ENCODE measurements around the gene MSH4.
"Not testable (repeated sequence)": the region's sequence is repeated elsewhere in the genome, so short reads cannot be mapped to it uniquely, and the experiment has no call there.

MSH4 gene

GRCh38 chr1:75796376-75797272, at the start of gene MSH4:
TSS of gene MSH4 (plus strand) at chr1:75796882. CDS start at chr1:75796986, 104 bp downstream.
- DNase-seq, result peak; percentile 57

- not testable (repeated sequence) for DNase-seq
Observed at GRCh38 chr1:75757210-75757609, 39.5 kb upstream of the MSH4 start.

GRCh38 chr1:75758543-75758942, 38.1 kb upstream of the MSH4 start:
- DNase-seq, result not testable (repeated sequence)

GRCh38 chr1:75764057-75764655, 32.5 kb upstream of the MSH4 start:
- peak; percentile 32 for DNase-seq

- DNase-seq, result no peak
Observed at GRCh38 chr1:75765697-75766355, 30.9 kb upstream of the MSH4 start.

- DNase-seq, result no peak
Observed at GRCh38 chr1:75768016-75768415, 28.7 kb upstream of the MSH4 start.

GRCh38 chr1:75770761-75771160, 25.9 kb upstream of the MSH4 start:
- no peak for DNase-seq

GRCh38 chr1:75771978-75772377, 24.7 kb upstream of the MSH4 start:
- DNase-seq, result no peak

GRCh38 chr1:75777812-75778211, 18.9 kb upstream of the MSH4 start:
- not testable (repeated sequence) for DNase-seq

GRCh38 chr1:75778694-75779093, 18.0 kb upstream of the MSH4 start:
- not testable (repeated sequence) for DNase-seq

GRCh38 chr1:75780183-75780582, 16.5 kb upstream of the MSH4 start:
- not testable (repeated sequence) for DNase-seq

- not testable (repeated sequence) for DNase-seq
Observed at GRCh38 chr1:75783920-75784319, 12.8 kb upstream of the MSH4 start.

- DNase-seq, result no peak
Observed at GRCh38 chr1:75785320-75785982, 11.2 kb upstream of the MSH4 start.

GRCh38 chr1:75785983-75786853, 10.5 kb upstream of the MSH4 start, which contains the start of gene RABGGTB:
TSS of gene RABGGTB (plus strand) at chr1:75786256. CDS start at chr1:75786272, 16 bp downstream.
- DNase-seq, result peak; percentile 97

GRCh38 chr1:75786901-75787493, 9.7 kb upstream of the MSH4 start:
- peak; percentile 11 for DNase-seq

GRCh38 chr1:75787524-75787923, 9.2 kb upstream of the MSH4 start:
- DNase-seq, result peak; percentile 31

- DNase-seq, result peak; percentile 33
Observed at GRCh38 chr1:75789988-75790387, 6.7 kb upstream of the MSH4 start.

- DNase-seq, result peak; percentile 11
Observed at GRCh38 chr1:75791022-75791421, 5.7 kb upstream of the MSH4 start.

- no peak for DNase-seq
Observed at GRCh38 chr1:75792091-75792490, 4.6 kb upstream of the MSH4 start.

- DNase-seq, result no peak
Observed at GRCh38 chr1:75794382-75794781, 2.3 kb upstream of the MSH4 start.

- DNase-seq, result no peak
Observed at GRCh38 chr1:75795703-75796193, 934 bp upstream of the MSH4 start.

Measured in hematopoietic multipotent progenitor cell treated with erythropoietin and hydrocortisone succinate and interleukin-3 and kit ligand, for 8 days (in vitro differentiated cells).